ENCODE data around the gene SNX10. TPM values are rescaled to one million over a fixed set of nuclear protein-coding genes. Genes with fewer than 3 reads are reported as not detected.

Gene SNX10
- total and polyA plus RNA-seq, 2 experiments from 2014 or later: 0.60 to 1.5 TPM

DNA sequence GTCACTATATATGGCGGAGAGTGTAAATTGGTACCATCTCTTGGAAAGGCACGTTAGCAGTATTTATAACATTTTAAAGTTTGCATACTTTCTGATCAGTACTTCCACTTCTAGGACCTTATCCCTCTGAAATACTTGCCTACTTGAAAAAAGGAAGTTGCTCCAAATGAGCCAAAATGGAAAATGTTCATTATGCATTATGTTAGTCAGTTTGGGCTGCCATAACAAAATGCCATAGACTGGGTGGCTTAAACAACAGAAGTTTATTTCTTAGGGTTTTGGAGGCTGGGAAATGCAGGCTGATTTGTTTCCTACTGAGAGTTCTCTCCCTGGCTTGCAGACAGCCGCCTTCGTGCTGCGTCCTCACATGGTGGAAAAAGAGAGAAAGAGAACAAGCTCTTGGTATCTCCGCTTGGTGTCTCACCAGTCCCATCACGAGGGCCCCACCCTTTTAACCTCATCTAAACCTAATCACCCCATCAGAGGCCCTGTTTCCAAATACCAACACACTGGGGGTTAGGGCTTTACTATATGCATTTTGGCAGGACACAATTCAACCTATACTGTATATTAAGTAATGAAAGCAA lies 6.9 kb downstream of the SNX10 start:
- H3K4me2 ChIP-seq (ENCODE audit: unreplicated experiment): no peak overlapping the region
- no peaks in the 10 kb centered on the region for H3K36me3 ChIP-seq (ENCODE audit: low read depth)
- no peak overlapping the region for H3K9ac ChIP-seq
- no peaks in the 10 kb centered on the region for H3F3A ChIP-seq (ENCODE audit: insufficient read depth)
- no peak overlapping the region for H3K4me3 ChIP-seq
- no peak overlapping the region for H3K27ac ChIP-seq
- no peaks in the 10 kb centered on the region for H4K20me1 ChIP-seq (ENCODE audit: insufficient read depth)
- no peaks in the 10 kb centered on the region for H3K9me2 ChIP-seq (ENCODE audit: insufficient read depth)
- no peaks in the 10 kb centered on the region for H3K4me1 ChIP-seq (ENCODE audit: insufficient read depth)
- DNase-seq: no peak
- 81 to 86% methylated on average over 7 of the region's 7 CpGs for WGBS, 2 experiments (ENCODE audit: low coverage in 1 of 2, low lambda C conversion rate in 2 of 2, missing lambda C conversion rate in 2 of 2)
- no peaks in the 10 kb centered on the region for H3K9me3 ChIP-seq (ENCODE audit: low read depth)
- H3K27me3 ChIP-seq (replicated peaks; ENCODE audit: insufficient read depth): no peaks in the 10 kb centered on the region
- no peak overlapping the region for H2AFZ ChIP-seq
- no peak for TF ChIP-seq EZH2phosphoT487 (IDR thresholded peaks at IDR 0.05; ENCODE audit: insufficient read depth, low read depth)
- in situ Hi-C loops (cut with MboI): no loop called here
- H3K79me2 ChIP-seq (ENCODE audit: insufficient read depth): no peaks in the 10 kb centered on the region

DNA sequence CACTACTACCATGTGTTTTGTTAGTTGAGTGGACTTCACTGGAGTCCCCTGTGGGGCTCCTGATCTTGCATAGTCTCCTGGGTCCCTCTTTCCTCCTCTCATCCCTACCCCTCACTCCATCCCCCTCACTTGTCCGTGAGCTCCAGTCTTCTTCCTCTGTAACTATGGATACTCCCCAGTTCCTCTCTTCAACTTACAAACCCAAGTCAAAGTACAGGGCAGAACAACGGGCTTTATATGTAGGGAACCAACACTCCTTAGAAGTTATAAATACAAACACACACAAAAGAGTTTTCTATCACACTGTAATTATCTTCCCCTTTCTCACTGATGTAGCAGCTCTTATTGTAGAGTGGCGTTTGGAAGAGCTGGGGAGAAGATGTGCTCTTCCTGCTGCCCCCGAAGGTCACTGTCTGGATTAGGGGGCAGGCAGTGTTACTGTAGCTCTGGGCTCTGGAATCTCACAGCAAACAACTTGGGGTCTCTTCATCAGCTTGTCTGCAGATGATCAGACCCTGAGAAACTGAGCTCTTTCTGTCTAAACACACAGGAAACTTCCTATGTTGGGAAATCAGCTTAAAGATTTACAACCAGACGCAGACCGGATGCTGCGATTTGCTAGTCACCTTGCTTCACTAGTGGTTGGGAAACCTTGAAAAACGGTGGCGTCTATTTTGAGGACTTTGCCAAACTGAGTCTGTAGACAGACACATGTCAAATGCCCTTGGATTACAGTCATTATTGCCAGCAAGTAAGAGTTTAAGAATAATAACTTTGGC lies 13.6 kb downstream of the SNX10 start:
- in situ Hi-C loops (cut with MboI): no loop called here
- Histone ChIP-seq H2AFZ (no peak overlapping the region), H4K20me1 (ENCODE audit: insufficient read depth) (no peaks in the 10 kb centered on the region), H3K4me2 (ENCODE audit: unreplicated experiment) (no peak overlapping the region), H3K4me3 (no peak overlapping the region), H3K27me3 (replicated peaks; ENCODE audit: insufficient read depth) (no peaks in the 10 kb centered on the region), H3K79me2 (ENCODE audit: insufficient read depth) (no peaks in the 10 kb centered on the region), H3K9ac (no peak overlapping the region), H3K27ac (no peak overlapping the region), H3K9me2 (ENCODE audit: insufficient read depth) (no peaks in the 10 kb centered on the region), H3K4me1 (ENCODE audit: insufficient read depth) (peaks cover 8% of the 10 kb centered on the region; the same call in 1 of the 2 replicates), H3F3A (ENCODE audit: insufficient read depth) (no peaks in the 10 kb centered on the region), H3K36me3 (ENCODE audit: low read depth) (no peaks in the 10 kb centered on the region), H3K9me3 (ENCODE audit: low read depth) (no peaks in the 10 kb centered on the region)
- DNase-seq: no peak
- TF ChIP-seq EZH2phosphoT487 (IDR thresholded peaks at IDR 0.05; ENCODE audit: insufficient read depth, low read depth) (no peak), EZH2 (IDR thresholded peaks at IDR 0.05; ENCODE audit: insufficient read depth, poor library complexity, severe bottlenecking) (no peak)
- 78 to 86% methylated on average over 9 of the region's 9 CpGs for WGBS, 2 experiments (ENCODE audit: low coverage in 1 of 2, low lambda C conversion rate in 2 of 2, missing lambda C conversion rate in 2 of 2)

DNA sequence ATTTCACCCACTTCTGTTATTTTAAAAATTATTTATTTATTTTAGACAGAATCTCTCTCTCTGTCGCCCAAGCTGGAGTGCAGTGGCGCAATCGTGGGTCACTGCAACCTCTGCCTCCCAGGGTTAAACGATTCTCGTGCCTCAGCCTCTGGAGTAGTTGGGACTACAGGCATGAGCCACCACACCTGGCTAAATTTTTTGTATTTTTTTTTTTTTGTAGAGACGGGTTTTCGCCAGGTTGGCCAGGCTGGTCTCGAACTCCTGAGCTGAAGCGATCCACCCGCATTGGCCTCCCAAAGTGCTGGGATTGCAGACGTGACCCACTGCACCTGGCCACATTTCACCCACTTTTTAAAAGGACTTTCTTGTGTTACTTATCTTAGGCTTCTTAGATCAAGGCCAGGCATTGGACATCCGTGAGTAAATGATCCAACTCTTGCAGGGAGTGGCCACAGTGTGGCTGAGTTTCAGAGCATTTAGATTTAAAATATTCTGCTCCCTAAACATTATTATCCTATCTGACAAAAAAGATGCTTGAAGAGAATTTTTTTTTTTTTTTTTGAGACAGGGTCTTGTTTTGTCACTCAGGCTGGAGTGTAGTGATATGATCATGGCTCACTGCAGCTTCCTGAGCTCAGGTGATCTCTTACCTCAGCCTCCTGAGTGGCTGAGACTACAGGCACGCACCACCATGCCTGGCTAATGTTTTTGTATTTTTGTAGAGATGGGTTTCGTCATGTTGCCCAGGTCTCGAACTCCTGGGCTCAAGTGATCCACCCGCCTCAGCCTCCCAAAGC lies 14.4 kb downstream of the SNX10 start:
- no peak for DNase-seq
- Histone ChIP-seq H3K4me1 (ENCODE audit: insufficient read depth) (peaks cover 8% of the 10 kb centered on the region; the same call in 1 of the 2 replicates), H3K27ac (no peak overlapping the region), H3K4me2 (ENCODE audit: unreplicated experiment) (no peak overlapping the region), H3K9me2 (ENCODE audit: insufficient read depth) (no peaks in the 10 kb centered on the region), H3K9me3 (ENCODE audit: low read depth) (no peaks in the 10 kb centered on the region), H3K36me3 (ENCODE audit: low read depth) (no peaks in the 10 kb centered on the region), H2AFZ (no peak overlapping the region), H3K9ac (no peak overlapping the region), H3K27me3 (replicated peaks; ENCODE audit: insufficient read depth) (no peaks in the 10 kb centered on the region), H3F3A (ENCODE audit: insufficient read depth) (no peaks in the 10 kb centered on the region), H3K4me3 (no peak overlapping the region), H4K20me1 (ENCODE audit: insufficient read depth) (no peaks in the 10 kb centered on the region), H3K79me2 (ENCODE audit: insufficient read depth) (no peaks in the 10 kb centered on the region)
- TF ChIP-seq EZH2 (IDR thresholded peaks at IDR 0.05; ENCODE audit: insufficient read depth, poor library complexity, severe bottlenecking) (no peak), EZH2phosphoT487 (IDR thresholded peaks at IDR 0.05; ENCODE audit: insufficient read depth, low read depth) (no peak)
- WGBS, 2 experiments (ENCODE audit: low coverage in 1 of 2, low lambda C conversion rate in 2 of 2, missing lambda C conversion rate in 2 of 2): 90 to 92% methylated on average over 16 of the region's 16 CpGs
- in situ Hi-C loops (cut with MboI): no loop called here

- H3K27me3 ChIP-seq (replicated peaks; ENCODE audit: insufficient read depth): no peaks in the 10 kb centered on the region
- in situ Hi-C loops (cut with MboI): no loop called here
- H3K9me3 ChIP-seq (ENCODE audit: low read depth): no peaks in the 10 kb centered on the region
- H2AFZ ChIP-seq: peak overlapping the region; percentile 46; the same call in 1 of the 2 replicates
- H3F3A ChIP-seq (ENCODE audit: insufficient read depth): no peaks in the 10 kb centered on the region
- DNase-seq: no peak
- WGBS, 2 experiments (ENCODE audit: low coverage in 1 of 2, low lambda C conversion rate in 2 of 2, missing lambda C conversion rate in 2 of 2): 36 to 46% methylated on average over 3 of the region's 3 CpGs
- H3K27ac ChIP-seq: no peak overlapping the region
- peaks cover 8% of the 10 kb centered on the region; the same call in 1 of the 2 replicates for H3K4me1 ChIP-seq (ENCODE audit: insufficient read depth)
- no peak for TF ChIP-seq EZH2phosphoT487 (IDR thresholded peaks at IDR 0.05; ENCODE audit: insufficient read depth, low read depth)
- TF ChIP-seq EZH2 (IDR thresholded peaks at IDR 0.05; ENCODE audit: insufficient read depth, poor library complexity, severe bottlenecking): no peak
- H3K4me2 ChIP-seq (ENCODE audit: unreplicated experiment): no peak overlapping the region
- no peaks in the 10 kb centered on the region for H3K36me3 ChIP-seq (ENCODE audit: low read depth)
- H3K4me3 ChIP-seq: no peak overlapping the region
- H3K9ac ChIP-seq: no peak overlapping the region
- no peaks in the 10 kb centered on the region for H3K79me2 ChIP-seq (ENCODE audit: insufficient read depth)
- H4K20me1 ChIP-seq (ENCODE audit: insufficient read depth): no peaks in the 10 kb centered on the region
- no peaks in the 10 kb centered on the region for H3K9me2 ChIP-seq (ENCODE audit: insufficient read depth)
Measured at GRCh38 chr7:26306790-26307189, 15.1 kb downstream of the SNX10 start.

All from GM23248 (cell line).